Keratinocyte (primary cell): ENCODE measurements around the gene HELZ. TPM values are rescaled to one million over a fixed set of nuclear protein-coding genes. Genes with fewer than 3 reads are reported as not detected.

Experiments
- DNase-seq: peaks from one replicate; pipeline ENCODE4 v3.0.0-alpha.2; 2011; ENCODE audit warnings: low read depth, missing footprints, low spot score
- FAIRE-seq: peaks from 2 replicates; lab custom pipeline; 2011; peaks lifted over from hg19 to GRCh38; lab: Jason Lieb, UNC
- H2AFZ ChIP-seq: 2 replicates; pipeline ENCODE4 v1.6.0; 2012; ENCODE audit warnings: low read length, control low read depth, inconsistent platforms; ENCODE audit not compliant: control insufficient read depth
- H3K27ac ChIP-seq: 2 replicates; pipeline ENCODE4 v1.5.1; 2011; ENCODE audit warnings: low read length; ENCODE audit not compliant: control insufficient read depth, insufficient read depth
- H3K27me3 ChIP-seq: 3 replicates; pipeline ENCODE4 v1.6.0; 2011; ENCODE audit warnings: low read length; ENCODE audit not compliant: control insufficient read depth, insufficient read depth; ENCODE audit errors: extremely low read depth
- H3K36me3 ChIP-seq, 2 experiments: 2 replicates in 1 of 2; 3 replicates in 1 of 2; pipeline ENCODE4 v1.5.1; 2011; ENCODE audit warnings: low read length in 2 of 2, mild to moderate bottlenecking in 1 of 2; ENCODE audit not compliant: control insufficient read depth in 2 of 2, insufficient read depth in 2 of 2; ENCODE audit errors: extremely low read depth in 1 of 2
- H3K4me1 ChIP-seq: 3 replicates; pipeline ENCODE4 v1.5.1; 2011; ENCODE audit warnings: low read length; ENCODE audit not compliant: control insufficient read depth, insufficient read depth; ENCODE audit errors: extremely low read depth
- H3K4me2 ChIP-seq: 3 replicates; pipeline ENCODE4 v1.6.0; 2011; ENCODE audit warnings: low read depth, low read length; ENCODE audit not compliant: control insufficient read depth, insufficient read depth; ENCODE audit errors: extremely low read depth
- H3K4me3 ChIP-seq, 3 experiments: fragments of 200-600 bp in 1 of 3; sonication (generic) in 1 of 3; 2 replicates in 2 of 3; 3 replicates in 1 of 3; pipeline ENCODE4 v1.5.1; 2011 to 2016; ENCODE audit warnings: low read length in 3 of 3, mild to moderate bottlenecking in 3 of 3, control low read depth in 2 of 3, inconsistent platforms in 1 of 3, low read depth in 1 of 3, mixed read lengths in 1 of 3, mixed run types in 1 of 3, moderate library complexity in 1 of 3; ENCODE audit not compliant: control insufficient read depth in 2 of 3, insufficient read depth in 2 of 3; ENCODE audit errors: extremely low read depth in 1 of 3
- H3K79me2 ChIP-seq: 2 replicates; pipeline ENCODE4 v1.6.0; 2012; ENCODE audit warnings: low read length; ENCODE audit not compliant: control insufficient read depth, insufficient read depth
- H3K9ac ChIP-seq: 3 replicates; pipeline ENCODE4 v1.6.0; 2011; ENCODE audit warnings: low read length; ENCODE audit not compliant: control insufficient read depth, insufficient read depth; ENCODE audit errors: extremely low read depth
- H3K9me1 ChIP-seq: 3 replicates; pipeline ENCODE4 v1.6.0; 2011; ENCODE audit warnings: low read length; ENCODE audit not compliant: control insufficient read depth, insufficient read depth; ENCODE audit errors: extremely low read depth
- H3K9me3 ChIP-seq: 2 replicates; pipeline ENCODE4 v1.5.1; 2012; ENCODE audit warnings: low read depth, low read length; ENCODE audit not compliant: control insufficient read depth
- H4K20me1 ChIP-seq: 3 replicates; pipeline ENCODE4 v1.6.0; 2011; ENCODE audit warnings: low read length; ENCODE audit not compliant: control insufficient read depth, insufficient read depth; ENCODE audit errors: extremely low read depth
- EZH2 ChIP-seq: IDR thresholded peaks from one replicate; pipeline ENCODE4 v1.6.1; 2012; ENCODE audit warnings: inconsistent platforms, mild to moderate bottlenecking, low read length, moderate library complexity
- dilution Hi-C: fragments of 300-500 bp; cut with MboI; formaldehyde crosslinking; loops from one replicate; pipeline ENCODE4 v1.7.0; 2020; ENCODE audit warnings: low sequenced_read_pairs; ENCODE audit not compliant: extremely low pct_ligation_motif_present
- polyA plus RNA-seq, 5 experiments: library from polyadenylated mRNA; depleted of rRNA in 3 of 5; stranded (reverse) in 3 of 5; stranded (forward) in 1 of 5; unstranded in 1 of 5; fragments of >200 nt; gene quantifications; 1 replicate in 1 of 5; 2 replicates in 3 of 5; 3 replicates in 1 of 5; pipeline versions ENCODE4 v1.2.1 to v1.2.3, GENCODE V29; 2011 to 2012; ENCODE audit warnings: missing spikeins in 2 of 5, low read depth in 1 of 5, low replicate concordance in 1 of 5
- TF ChIP-seq, protein P1 (sequence below), 3 experiments: IDR thresholded peaks in 1 of 3; conservative IDR thresholded peaks in 1 of 3; optimal IDR thresholded peaks in 1 of 3; 2 replicates in 2 of 3; 3 replicates in 1 of 3; pipeline versions ENCODE3 to v1.5.1; 2011; ENCODE audit warnings: low read length in 3 of 3, mild to moderate bottlenecking in 3 of 3, moderate library complexity in 2 of 3, control low read depth in 1 of 3, inconsistent platforms in 1 of 3; ENCODE audit not compliant: insufficient read depth in 2 of 3; ENCODE audit errors: extremely low read depth in 1 of 3

HELZ gene
- polyA plus RNA-seq, 1 donor (not counting 4 experiments of a cell fraction or from before 2014, with no cell fraction given) = 18.2 TPM

DNA sequence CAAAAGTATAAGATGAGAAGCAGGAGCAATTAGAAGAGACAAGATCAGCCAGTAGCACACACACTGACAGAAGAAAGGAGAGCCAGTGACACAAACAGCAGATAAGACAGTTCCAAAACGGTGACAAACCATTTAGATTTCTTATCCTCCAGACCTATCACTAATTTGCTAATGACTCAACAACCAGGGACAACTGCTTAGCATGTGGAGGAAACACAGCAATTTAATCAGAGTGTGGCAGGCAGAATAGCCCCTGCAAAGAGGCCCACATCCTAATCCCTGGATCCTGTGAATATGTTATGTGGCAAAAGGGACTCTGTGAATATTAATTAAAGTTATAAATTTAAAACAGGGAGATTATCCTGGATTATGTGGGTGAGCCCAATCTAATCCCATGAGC, 119.6 kb downstream of the HELZ start:
- dilution Hi-C loops = no loop called here
- peaks cover 12 to 14% of the 10 kb centered on the region in 2 experiments for H3K36me3 ChIP-seq
- no peak for FAIRE-seq

GRCh38 chr17:67124450-67125148, 120.4 kb downstream of the HELZ start:
- H3K27ac ChIP-seq = no peak overlapping the region
- dilution Hi-C loops = no loop called here
- H3K4me1 ChIP-seq = no peaks in the 10 kb centered on the region
- H4K20me1 ChIP-seq = no peaks in the 10 kb centered on the region
- no peak overlapping the region for H3K4me2 ChIP-seq
- no peak overlapping the region for H3K9ac ChIP-seq
- H3K9me3 ChIP-seq = no peaks in the 10 kb centered on the region
- no peaks in the 10 kb centered on the region for H3K79me2 ChIP-seq
- H3K27me3 ChIP-seq = no peaks in the 10 kb centered on the region
- no peak overlapping the region for H2AFZ ChIP-seq
- H3K4me3 ChIP-seq = no peak overlapping the region
- FAIRE-seq = no peak
- no peak for DNase-seq
- TF ChIP-seq EZH2 = no peak
- TF ChIP-seq, protein P1, sequence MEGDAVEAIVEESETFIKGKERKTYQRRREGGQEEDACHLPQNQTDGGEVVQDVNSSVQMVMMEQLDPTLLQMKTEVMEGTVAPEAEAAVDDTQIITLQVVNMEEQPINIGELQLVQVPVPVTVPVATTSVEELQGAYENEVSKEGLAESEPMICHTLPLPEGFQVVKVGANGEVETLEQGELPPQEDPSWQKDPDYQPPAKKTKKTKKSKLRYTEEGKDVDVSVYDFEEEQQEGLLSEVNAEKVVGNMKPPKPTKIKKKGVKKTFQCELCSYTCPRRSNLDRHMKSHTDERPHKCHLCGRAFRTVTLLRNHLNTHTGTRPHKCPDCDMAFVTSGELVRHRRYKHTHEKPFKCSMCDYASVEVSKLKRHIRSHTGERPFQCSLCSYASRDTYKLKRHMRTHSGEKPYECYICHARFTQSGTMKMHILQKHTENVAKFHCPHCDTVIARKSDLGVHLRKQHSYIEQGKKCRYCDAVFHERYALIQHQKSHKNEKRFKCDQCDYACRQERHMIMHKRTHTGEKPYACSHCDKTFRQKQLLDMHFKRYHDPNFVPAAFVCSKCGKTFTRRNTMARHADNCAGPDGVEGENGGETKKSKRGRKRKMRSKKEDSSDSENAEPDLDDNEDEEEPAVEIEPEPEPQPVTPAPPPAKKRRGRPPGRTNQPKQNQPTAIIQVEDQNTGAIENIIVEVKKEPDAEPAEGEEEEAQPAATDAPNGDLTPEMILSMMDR (optimal IDR thresholded peaks at IDR 0.05 in 1 of 3, IDR thresholded peaks at IDR 0.05 in 1 of 3, conservative IDR thresholded peaks at IDR 0.05 in 1 of 3; ENCODE audit: extremely low read depth in 1 of 3, insufficient read depth in 2 of 3, low read length in 3 of 3) = no peak
- no peaks in the 10 kb centered on the region for H3K9me1 ChIP-seq
- peaks cover 13 to 14% of the 10 kb centered on the region in 2 experiments for H3K36me3 ChIP-seq

More for the DNA sequence above, 119.6 kb downstream of the HELZ start:
- Histone ChIP-seq H2AFZ (no peak overlapping the region), H3K4me3 (no peak overlapping the region), H3K9ac (no peak overlapping the region), H3K9me1 (no peaks in the 10 kb centered on the region), H3K9me3 (no peaks in the 10 kb centered on the region), H3K4me2 (no peak overlapping the region), H3K4me1 (no peaks in the 10 kb centered on the region), H3K27ac (no peak overlapping the region), H3K27me3 (no peaks in the 10 kb centered on the region), H4K20me1 (no peaks in the 10 kb centered on the region), H3K79me2 (no peaks in the 10 kb centered on the region)
- no peak for TF ChIP-seq EZH2
- TF ChIP-seq, protein P1 (optimal IDR thresholded peaks at IDR 0.05 in 1 of 3, IDR thresholded peaks at IDR 0.05 in 1 of 3, conservative IDR thresholded peaks at IDR 0.05 in 1 of 3; ENCODE audit: extremely low read depth in 1 of 3, insufficient read depth in 2 of 3, low read length in 3 of 3) = no peak
- DNase-seq = no peak
